GM19099 (cell line): ENCODE results near the gene MAML2.

Experiments used
- POLR2A ChIP-seq: IDR thresholded peaks from 3 replicates; pipeline ENCODE4 v1.6.1; 2011; ENCODE audit warnings: low read depth; ENCODE audit not compliant: insufficient read length; ENCODE audit errors: extremely low read depth

MAML2 gene

DNA sequence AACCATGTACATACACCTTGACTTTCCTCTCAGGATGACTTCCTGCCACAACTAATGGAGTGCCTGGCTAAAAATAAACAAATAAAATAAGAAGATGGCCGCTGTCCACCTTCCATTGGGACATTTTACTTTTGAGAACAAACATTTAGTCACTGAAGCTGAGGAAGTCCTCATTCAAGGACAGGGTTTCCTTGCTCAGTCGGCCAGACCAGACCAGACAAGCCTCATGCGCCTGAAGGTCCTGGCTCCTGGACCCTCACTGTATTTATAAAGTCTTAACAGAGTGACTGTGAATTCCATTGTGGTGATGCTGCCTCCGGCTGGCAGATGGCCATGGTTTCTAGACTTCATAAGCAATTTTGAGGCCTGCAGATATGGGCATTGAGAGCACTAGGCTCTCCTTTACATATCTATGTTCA, 114.5 kb downstream of the MAML2 start:
- no peak for TF ChIP-seq POLR2A

DNA sequence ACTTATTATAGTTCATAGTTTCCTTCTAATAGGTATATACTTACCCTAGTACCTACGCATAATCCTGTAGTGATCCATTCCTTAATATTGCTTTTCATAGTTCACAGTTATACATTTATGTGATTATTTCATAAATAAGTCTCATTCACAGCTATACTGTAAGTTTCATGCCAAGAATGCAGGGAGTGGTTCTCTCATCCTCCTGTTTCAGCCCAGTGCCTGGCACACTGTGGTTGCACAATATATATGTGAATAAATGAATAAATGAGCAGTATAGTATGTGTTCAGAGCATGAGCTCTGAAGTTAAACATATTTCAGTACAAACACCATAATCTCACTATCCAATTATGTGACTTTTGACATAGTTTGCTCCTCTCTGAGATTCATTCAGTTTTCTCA, 115.8 kb downstream of the MAML2 start:
- TF ChIP-seq POLR2A, result no peak

DNA sequence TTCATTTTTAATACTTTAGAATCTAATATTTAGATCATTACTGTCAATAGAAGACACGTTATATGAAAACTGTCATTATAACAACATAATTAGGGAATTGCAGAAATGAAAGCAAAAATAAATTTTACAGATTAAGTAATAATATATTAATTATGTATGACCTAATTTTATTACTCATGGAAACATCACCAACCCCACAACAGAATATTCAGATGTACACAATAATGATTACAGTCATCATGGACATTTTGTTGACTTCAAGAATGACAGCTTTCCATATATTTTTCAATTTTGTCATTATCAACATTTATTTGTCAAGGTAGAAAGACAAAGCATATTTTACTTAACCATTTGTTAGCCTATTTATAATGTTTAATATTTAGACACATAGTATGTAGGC, 119.9 kb downstream of the MAML2 start:
- TF ChIP-seq POLR2A, result no peak

DNA sequence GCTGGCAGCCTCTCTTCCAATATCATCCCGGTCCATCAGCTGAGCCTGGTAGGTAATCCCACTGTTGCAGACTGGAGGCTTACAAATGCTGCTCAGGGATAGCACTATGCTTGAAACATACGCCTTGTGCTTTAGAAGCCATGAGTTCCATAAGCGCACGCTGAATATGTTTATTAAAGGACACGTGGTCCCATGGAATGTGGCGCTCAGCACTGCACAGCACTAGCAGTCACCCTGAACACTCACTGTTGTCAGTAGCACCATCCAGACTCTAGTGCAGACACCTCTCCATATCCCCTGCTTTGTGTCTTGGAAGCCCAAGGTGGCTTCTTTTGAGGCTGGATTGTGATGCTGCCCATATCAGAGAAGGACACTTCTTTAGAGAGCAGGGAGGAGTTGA, 120.9 kb downstream of the MAML2 start:
- TF ChIP-seq POLR2A, result no peak

DNA sequence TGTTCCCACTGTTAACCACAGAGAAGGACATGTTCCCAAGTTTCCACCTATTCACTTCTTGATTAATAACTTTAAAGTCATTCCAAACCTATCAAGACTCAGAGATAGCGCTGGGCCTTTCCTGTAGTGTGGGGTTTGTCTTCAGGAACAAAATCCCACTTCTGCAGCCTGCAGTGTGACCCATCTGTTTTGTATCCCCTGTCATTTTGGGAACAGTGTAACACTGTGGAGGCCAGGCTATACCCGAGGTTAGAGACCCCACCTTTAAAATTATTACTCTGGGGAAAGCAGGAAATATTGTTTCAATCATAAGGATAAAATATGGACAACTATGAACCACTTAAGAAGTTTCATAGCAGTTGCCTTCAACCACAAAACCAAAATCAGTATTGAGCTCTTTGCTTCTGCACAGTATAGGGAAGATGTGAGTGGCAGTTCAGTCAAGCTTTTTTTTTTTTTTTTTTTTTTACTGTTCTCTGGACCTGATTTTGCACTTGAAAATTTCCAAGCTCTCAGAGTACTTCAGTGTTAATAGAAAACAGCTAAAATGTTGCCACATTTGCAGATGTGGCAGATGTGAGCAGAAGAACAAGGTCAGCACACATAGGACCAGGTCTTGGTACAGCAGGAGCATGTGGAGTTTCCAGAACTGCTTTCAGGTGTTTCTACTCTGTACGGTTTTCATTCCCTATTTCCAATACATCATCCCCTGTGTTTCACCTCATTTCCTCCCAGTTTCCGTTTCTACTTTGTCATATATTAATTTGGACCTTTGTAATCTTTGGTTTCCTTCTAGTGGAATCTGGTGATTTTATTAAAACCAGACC, 121.5 kb downstream of the MAML2 start:
- no peak for TF ChIP-seq POLR2A

DNA sequence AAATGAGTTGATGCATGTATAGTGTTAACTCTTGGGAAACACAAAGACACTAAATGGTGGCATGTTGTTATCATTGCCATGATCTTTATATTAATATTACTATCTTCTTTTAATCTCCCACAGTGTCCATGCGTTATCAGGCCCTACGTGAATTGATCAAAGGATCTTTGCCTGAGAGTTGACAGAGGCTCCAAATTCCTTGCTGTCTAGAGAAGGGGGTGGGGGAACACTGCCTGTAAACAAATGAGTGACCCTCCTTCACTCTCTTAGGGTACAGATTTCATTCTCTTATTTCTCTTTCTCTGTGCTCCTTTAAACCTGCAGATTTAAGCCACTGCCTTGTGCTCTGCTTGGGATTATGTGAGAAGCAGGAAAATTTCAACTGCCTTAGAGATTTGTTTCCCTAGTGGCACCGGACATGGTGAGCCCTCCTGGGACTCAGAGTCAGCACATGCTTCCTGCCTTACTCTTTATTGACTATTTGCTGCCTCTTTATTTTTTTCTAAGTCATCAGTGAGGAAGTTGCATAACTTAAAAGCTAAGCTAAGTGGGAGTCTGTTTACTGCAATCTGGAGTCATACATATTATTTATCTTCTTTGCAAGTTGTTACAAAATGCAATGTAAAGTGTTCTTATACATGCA, 122.9 kb downstream of the MAML2 start:
- TF ChIP-seq POLR2A, result no peak

DNA sequence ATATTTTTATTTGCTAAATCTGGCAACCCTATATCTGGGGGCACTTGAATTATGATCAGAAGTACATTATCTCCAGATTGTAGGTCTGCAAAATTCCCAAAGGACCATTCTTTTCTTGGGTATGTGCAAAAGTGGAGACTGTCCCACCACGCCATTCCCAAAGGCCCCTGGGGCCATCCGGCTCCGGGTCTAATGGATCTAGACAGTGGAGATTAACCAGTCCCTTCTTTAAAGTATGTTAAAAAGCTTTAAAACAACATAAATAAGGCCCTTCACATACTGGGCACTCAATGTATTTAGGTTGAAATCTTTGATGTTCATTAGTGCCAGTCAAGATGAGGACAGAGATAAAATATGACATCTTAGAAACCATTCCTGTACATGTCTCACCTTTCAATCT, 124.1 kb downstream of the MAML2 start:
- no peak for TF ChIP-seq POLR2A

DNA sequence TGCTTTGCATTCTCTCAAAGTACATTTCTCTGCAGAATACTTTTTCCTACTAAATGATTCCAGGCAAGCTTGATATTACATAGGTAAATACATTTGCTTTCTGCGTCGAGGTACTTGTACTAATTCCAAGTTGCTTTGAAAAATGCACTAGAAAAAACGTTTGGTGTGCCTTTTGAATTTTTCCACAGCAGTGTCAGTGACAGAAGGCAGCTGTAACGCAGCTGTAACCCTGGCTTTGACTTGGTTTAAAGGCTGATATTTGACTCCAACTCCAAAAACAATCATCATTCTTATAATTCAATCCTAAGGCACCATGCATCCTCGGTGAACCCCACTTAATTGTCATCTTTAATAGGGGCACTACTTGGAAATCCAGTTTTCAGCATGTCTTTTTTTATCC, 125.0 kb downstream of the MAML2 start:
- no peak for TF ChIP-seq POLR2A

DNA sequence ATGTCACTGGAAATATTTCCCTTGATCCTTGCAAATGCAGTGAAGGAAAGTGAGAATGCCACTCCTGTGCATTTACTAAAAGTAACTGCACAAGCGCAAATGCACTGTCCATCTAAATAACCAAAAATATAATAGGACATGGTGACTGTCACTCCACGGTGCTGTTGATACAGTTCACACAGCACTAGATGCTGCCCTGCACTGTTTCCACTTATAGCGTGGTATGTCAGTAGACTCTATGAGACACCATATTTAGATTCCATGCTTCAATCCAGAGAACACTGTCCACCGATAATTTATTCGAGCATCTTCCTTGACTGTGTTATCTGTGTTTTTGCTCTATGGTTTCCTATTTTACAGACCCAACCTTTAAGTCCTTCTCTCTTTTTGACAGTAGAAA, 125.8 kb downstream of the MAML2 start:
- TF ChIP-seq POLR2A, result no peak

DNA sequence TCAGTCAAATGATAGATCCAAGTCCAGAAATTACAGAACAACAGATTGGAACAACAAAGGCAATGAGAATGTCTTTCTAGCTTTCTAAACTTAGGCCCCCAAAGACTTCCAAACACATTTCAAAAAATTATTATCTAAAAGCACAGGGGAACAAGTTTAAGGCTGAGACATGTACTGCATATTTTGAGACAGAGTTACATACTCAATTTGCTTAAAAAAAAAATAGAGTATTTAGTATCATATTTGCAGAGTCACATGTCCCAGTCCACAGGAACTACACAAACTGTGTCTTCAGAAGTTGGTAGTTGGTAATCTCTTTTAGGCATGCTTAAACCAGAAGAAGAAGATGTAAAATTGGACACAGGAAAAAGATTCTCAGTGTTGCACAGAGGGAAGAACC, 127.2 kb downstream of the MAML2 start:
- no peak for TF ChIP-seq POLR2A

DNA sequence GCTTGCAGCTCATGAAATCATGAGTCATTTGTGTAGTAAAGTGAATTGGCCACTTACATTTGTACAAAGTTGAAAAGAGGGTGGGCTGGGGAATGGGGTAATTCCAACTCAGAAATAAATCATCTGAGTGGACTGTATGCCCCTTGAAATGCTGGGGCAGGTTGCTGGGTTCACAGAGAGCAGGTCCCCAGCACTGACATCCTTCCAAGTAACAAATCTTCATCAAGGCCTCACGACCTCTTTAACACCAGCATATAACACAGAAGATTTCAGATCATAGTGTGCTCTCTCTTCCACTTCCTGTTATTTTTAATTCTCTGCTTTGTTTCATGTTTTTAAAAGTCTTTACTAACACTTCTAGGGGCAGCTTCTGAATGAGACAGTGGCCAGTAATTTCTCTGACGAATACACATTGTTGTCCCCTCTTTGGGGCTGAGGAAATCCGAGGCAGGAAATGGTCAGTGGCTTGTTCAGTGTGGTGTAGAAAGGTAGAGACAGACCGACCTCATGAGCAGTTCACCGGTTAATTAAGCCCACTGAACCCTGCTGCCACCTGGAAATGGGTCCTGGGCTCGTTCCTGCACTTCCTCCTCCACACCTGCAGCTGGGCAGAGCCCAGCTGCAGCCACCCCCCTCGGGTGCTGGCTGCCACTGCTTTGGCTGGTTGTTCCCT, 127.7 kb downstream of the MAML2 start:
- no peak for TF ChIP-seq POLR2A

DNA sequence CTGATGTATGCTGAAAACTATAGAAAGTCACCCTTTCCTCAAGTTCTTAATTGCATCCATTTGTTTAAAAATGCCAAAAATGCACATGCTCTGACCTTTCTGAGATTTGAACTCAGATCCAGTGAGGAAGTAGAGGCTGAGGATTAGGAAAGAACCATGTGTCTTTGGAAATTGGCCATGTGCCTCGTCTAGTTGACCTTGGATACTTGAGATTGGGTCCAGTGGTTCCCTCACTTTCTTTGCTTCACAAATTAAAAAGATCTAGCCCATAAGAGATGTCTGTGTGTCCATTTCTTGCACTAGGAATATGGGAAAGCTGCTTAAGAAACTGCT, 128.3 kb downstream of the MAML2 start:
- TF ChIP-seq POLR2A, result no peak

DNA sequence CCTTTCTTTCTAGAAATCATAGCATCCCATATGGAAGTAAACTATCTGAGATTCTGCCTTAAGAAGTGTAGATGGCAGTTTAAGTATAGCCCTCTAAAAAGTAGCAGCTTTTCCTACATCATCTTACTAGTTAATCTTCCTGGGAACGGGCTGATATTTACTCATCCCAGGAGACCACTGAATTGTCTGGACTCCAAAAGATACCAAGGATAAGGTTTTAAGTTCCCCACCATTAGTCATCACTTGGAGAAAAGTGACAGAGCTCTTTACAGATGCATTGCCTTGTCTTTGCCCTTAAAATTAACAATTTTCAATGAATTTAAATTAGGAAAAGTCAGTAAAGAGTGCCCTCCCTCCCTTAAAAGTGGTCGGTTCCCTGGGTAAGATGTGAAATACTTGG, 129.5 kb downstream of the MAML2 start:
- no peak for TF ChIP-seq POLR2A

DNA sequence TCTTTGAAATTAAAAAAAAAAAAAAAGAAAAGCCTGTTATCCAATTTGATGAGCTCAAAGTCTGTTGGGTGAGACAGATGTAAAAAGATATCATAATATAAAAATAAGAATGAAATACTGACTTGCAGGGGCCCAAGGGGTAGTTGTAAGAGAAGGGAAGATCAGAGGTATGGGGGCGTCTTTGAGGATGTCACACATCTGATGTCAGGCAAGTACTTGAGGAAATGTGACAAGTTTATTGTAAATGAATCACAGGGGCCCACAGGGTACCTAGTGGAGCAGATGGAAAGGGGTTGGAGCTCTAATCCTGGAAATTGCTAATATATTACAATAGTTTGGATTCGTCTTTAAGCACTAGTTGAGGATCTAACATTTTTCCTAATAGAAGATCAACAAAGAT, 131.6 kb downstream of the MAML2 start:
- no peak for TF ChIP-seq POLR2A

DNA sequence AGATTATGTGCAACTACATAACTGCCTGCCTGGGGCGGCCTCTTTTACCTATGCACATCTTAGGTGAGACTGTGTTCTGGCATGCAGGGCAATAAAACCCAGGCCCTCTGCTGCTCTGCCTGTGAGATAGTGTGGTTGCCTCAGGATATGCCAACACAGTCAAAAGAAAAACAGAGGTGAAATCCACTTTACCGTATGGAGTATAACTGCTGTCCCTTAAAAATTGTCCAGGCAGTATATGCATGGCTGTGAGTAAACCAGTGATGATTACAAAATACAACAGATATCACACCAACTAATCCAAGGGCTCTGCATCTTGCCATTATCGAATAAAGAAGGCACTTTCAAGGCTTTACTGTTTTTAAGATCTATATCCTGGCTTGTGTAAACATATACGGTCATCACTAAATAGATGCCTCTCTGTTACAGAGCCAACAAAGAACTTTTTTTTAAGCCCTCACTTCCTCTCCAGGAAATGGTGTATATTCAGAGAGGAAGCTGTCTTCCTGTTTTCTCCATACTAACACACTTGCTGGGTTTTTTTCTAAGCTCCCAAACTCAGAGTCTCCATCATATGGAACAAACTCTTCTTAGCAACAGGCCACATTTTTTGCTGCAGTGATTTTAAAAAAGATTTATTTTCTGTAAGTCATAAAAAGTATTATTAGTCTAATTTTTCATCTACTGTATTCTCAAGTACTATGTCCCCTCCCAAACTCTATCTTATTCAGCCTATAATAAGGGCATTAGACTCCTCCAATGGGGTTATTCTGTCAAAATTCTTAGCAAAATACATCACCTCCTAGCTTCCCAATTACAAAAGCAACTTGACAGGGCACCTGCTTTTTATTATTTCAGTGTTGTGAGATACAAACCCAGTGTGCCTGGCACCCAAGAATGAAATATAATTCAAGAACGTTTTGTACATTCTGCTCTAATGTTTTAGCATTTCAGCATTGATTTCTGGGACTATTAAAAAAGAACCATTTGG, 135.2 kb downstream of the MAML2 start:
- TF ChIP-seq POLR2A, result no peak
